ENCODE data around the gene TNK2. TPM values are rescaled to one million over a fixed set of nuclear protein-coding genes. Genes with fewer than 3 reads are reported as not detected.
A peak's percentile ranks its signal among the peaks of the same experiment; 100 is the strongest.
"Not testable (repeated sequence)": the region's sequence is repeated elsewhere in the genome, so short reads cannot be mapped to it uniquely, and the experiment has no call there.

The TNK2 gene
- total RNA-seq, 1 donor, result 10.8 TPM

GRCh38 chr3:195916291-195916690 lies 7.9 kb upstream of the TNK2 start:
- no peak for DNase-seq (ENCODE audit: low read depth)
- TF ChIP-seq CTCF (IDR thresholded peaks at IDR 0.05; ENCODE audit: insufficient read depth, low read length), result no peak
- no peak overlapping the region for H3K4me3 ChIP-seq (ENCODE audit: low read depth, low read length)

- no peak overlapping the region for H3K4me3 ChIP-seq (ENCODE audit: low read depth, low read length)
- DNase-seq (ENCODE audit: low read depth), result peak; percentile 97
- peak; percentile 96 for TF ChIP-seq CTCF (IDR thresholded peaks at IDR 0.05; ENCODE audit: insufficient read depth, low read length)
Observed at GRCh38 chr3:195914648-195915473, 6.5 kb upstream of the TNK2 start.

- not testable (repeated sequence) for DNase-seq (ENCODE audit: low read depth); H3K4me3 ChIP-seq (ENCODE audit: low read depth, low read length)
Observed at GRCh38 chr3:195914146-195914545, 5.8 kb upstream of the TNK2 start.

DNA sequence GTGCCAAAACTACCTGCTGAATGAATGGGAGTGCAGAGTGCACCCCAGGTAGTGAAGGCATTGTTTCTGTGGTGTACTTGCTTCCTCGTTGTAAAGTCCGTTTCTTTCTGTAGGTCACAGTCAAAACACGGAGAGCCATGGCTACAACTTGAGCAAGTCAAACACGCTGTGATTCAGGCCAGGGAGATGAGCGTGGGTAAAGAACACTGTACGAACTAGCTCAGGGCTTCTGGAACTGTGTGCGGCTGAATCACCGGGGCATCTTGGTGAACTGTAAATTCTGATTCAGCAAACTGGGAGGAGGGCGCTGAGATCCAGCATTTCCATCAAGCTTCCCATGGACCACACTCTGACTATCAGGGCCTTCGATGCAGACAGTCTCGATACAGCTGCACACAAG lies 5.0 kb upstream of the TNK2 start:
- no peak overlapping the region for H3K4me3 ChIP-seq (ENCODE audit: low read depth, low read length)
- no peak for DNase-seq (ENCODE audit: low read depth)
- TF ChIP-seq CTCF (IDR thresholded peaks at IDR 0.05; ENCODE audit: insufficient read depth, low read length), result no peak

GRCh38 chr3:195911946-195912270 lies 3.6 kb upstream of the TNK2 start:
- DNase-seq (ENCODE audit: low read depth), result peak; percentile 35
- TF ChIP-seq CTCF (IDR thresholded peaks at IDR 0.05; ENCODE audit: insufficient read depth, low read length), result no peak
- H3K4me3 ChIP-seq (ENCODE audit: low read depth, low read length), result no peak overlapping the region

DNA sequence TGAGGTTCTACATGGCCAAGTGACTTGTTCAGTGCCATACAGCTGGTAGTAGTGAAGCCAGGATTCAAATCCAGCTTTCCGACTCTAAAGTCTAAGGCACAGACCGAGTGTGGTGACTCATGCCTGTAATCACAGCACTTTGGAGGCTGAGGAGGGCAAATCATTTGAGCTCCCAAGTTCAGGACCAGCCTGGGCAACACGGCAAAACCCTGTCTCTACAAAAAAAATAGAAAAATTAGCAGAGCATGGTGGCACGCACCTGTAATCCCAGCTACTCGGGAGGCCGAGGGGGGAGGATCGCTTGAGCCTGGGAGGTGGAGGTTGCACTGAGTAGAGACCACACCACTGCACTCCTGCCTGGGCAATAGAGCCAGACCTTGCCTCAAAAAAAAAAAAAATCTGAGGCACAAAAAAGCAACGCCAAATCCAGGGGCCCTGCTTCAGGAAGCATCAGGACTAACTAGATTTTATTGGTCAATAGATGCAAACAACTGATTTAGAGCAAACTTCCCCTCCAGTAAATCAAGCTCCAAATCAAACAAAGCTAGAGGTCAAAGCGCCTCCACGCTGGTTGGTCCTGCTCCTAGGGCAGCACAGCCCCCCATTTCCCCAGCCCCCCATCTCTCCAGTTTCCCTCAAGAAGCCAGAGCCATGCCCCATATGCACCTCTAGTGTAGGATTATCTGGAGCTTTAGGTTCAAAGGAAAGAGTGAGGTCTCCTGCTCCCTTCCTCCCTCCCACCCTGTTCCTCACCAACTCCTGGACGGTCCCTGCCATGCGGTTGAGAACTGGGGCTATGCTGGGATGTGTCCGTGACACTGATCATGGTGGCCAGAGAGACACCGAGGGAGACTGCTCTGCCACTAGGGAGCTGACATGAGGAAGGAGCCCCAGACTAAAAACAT lies 2.9 kb upstream of the TNK2 start:
- no peak for TF ChIP-seq CTCF (IDR thresholded peaks at IDR 0.05; ENCODE audit: insufficient read depth, low read length)
- no peak for DNase-seq (ENCODE audit: low read depth)
- H3K4me3 ChIP-seq (ENCODE audit: low read depth, low read length), result no peak overlapping the region

- TF ChIP-seq CTCF (IDR thresholded peaks at IDR 0.05; ENCODE audit: insufficient read depth, low read length), result no peak
- no peak for DNase-seq (ENCODE audit: low read depth)
- no peak overlapping the region for H3K4me3 ChIP-seq (ENCODE audit: low read depth, low read length)
Observed at GRCh38 chr3:195910499-195910845, 2.1 kb upstream of the TNK2 start.

Data from fibroblast of the aortic adventitia (primary cell).